MM.1S (cell line): ENCODE measurements around the gene RAB43.

Source experiments
- EZH2 ChIP-seq: fragments of 300-600 bp; sonication (generic); optimal IDR thresholded peaks from 2 replicates; pipeline ENCODE3; 2017; ENCODE audit warnings: low read depth, mild to moderate bottlenecking, antibody characterized with exemption, low read length, mixed read lengths
- EZH2phosphoT487 ChIP-seq: fragments of 300-600 bp; sonication (generic); IDR thresholded peaks from 2 replicates; pipeline ENCODE4 v1.6.1; 2018; ENCODE audit warnings: antibody characterized with exemption, low read length
- TF ChIP-seq, protein P1 (sequence below): fragments of 300-600 bp; sonication (generic); IDR thresholded peaks from 2 replicates; pipeline ENCODE4 v1.5.1; 2016; ENCODE audit warnings: antibody characterized with exemption, low read length, mixed read lengths

- no peak for TF ChIP-seq EZH2
- TF ChIP-seq, protein P1, sequence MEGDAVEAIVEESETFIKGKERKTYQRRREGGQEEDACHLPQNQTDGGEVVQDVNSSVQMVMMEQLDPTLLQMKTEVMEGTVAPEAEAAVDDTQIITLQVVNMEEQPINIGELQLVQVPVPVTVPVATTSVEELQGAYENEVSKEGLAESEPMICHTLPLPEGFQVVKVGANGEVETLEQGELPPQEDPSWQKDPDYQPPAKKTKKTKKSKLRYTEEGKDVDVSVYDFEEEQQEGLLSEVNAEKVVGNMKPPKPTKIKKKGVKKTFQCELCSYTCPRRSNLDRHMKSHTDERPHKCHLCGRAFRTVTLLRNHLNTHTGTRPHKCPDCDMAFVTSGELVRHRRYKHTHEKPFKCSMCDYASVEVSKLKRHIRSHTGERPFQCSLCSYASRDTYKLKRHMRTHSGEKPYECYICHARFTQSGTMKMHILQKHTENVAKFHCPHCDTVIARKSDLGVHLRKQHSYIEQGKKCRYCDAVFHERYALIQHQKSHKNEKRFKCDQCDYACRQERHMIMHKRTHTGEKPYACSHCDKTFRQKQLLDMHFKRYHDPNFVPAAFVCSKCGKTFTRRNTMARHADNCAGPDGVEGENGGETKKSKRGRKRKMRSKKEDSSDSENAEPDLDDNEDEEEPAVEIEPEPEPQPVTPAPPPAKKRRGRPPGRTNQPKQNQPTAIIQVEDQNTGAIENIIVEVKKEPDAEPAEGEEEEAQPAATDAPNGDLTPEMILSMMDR = no peak
- TF ChIP-seq EZH2phosphoT487 = no peak
Measured at GRCh38 chr3:129122412-129123011, 908 bp upstream of the RAB43 start.
